H1 (cell line): ENCODE measurements around the gene MPEG1. TPM values are rescaled to one million over a fixed set of nuclear protein-coding genes. Genes with fewer than 3 reads are reported as not detected.

Experiments used
- CTCF ChIA-PET: fragments of 300-600 bp; sonication (Branson Sonifier 250); formaldehyde crosslinking; loops from one replicate; lab custom pipeline; 2021; ENCODE audit not compliant: partially characterized antibody; lab: Charles Lee
- POLR2A ChIA-PET: fragments of 300-600 bp; sonication (Branson Sonifier 250); formaldehyde crosslinking; loops from one replicate; lab custom pipeline; 2021; ENCODE audit warnings: inconsistent platforms; ENCODE audit not compliant: partially characterized antibody; lab: Charles Lee
- DNase-seq, 2 experiments: peaks; one replicate each; pipeline versions ENCODE4 v3.0.0 to v3.0.0-alpha.2; 2010 to 2022; ENCODE audit warnings: low spot score in 2 of 2, low read depth in 1 of 2, mixed read lengths in 1 of 2
- FAIRE-seq: peaks from 2 replicates; lab custom pipeline; 2011; peaks lifted over from hg19 to GRCh38; lab: Jason Lieb, UNC
- H2AFZ ChIP-seq: 2 replicates; pipeline ENCODE4 v1.8.1; 2012; ENCODE audit warnings: low read length, inconsistent platforms
- H2AK5ac ChIP-seq: 2 replicates; pipeline ENCODE4 v1.6.1; 2013; ENCODE audit warnings: low read depth, low read length
- H2BK120ac ChIP-seq: replicated peaks from 2 replicates; pipeline ENCODE3; 2013; ENCODE audit warnings: low read depth, low read length, inconsistent platforms
- H2BK12ac ChIP-seq: 2 replicates; pipeline ENCODE4 v1.6.1; 2013; ENCODE audit warnings: low read depth, low read length
- H2BK15ac ChIP-seq: 2 replicates; pipeline ENCODE4 v1.6.1; 2013; ENCODE audit warnings: low read length
- H2BK20ac ChIP-seq: 2 replicates; pipeline ENCODE4 v1.6.1; 2013; ENCODE audit warnings: low read length
- H2BK5ac ChIP-seq: 2 replicates; pipeline ENCODE4 v1.6.1; 2013; ENCODE audit warnings: low read depth, low read length
- H3K14ac ChIP-seq: 2 replicates; pipeline ENCODE4 v1.6.1; 2013; ENCODE audit warnings: inconsistent platforms; ENCODE audit not compliant: insufficient read length
- H3K18ac ChIP-seq: 2 replicates; pipeline ENCODE4 v1.6.1; 2013; ENCODE audit warnings: low read length; ENCODE audit errors: extremely low read depth
- H3K23ac ChIP-seq: 2 replicates; pipeline ENCODE4 v1.6.1; 2013; ENCODE audit warnings: inconsistent platforms; ENCODE audit not compliant: insufficient read length
- H3K23me2 ChIP-seq: 2 replicates; pipeline ENCODE4 v1.6.1; 2013; ENCODE audit warnings: low read depth, low read length
- H3K27ac ChIP-seq: 2 replicates; pipeline ENCODE4 v1.6.1; 2011; ENCODE audit warnings: low read depth, low read length, inconsistent platforms
- H3K27me3 ChIP-seq, 4 experiments: replicated peaks in 1 of 4; 1 replicate in 1 of 4; 2 replicates in 3 of 4; pipeline versions ENCODE4 v1.6.1 to v1.8.1; 2011 to 2013; ENCODE audit warnings: low read length in 3 of 4, mild to moderate bottlenecking in 3 of 4, inconsistent platforms in 2 of 4, mixed read lengths in 2 of 4, moderate library complexity in 1 of 4; ENCODE audit not compliant: control insufficient read depth in 3 of 4, insufficient read depth in 3 of 4; ENCODE audit errors: extremely low read depth in 1 of 4
- H3K36me3 ChIP-seq, 4 experiments: 2 replicates each; pipeline versions ENCODE4 v1.6.1 to v1.8.1; 2011 to 2013; ENCODE audit warnings: mild to moderate bottlenecking in 4 of 4, low read length in 3 of 4, moderate library complexity in 2 of 4, control low read depth in 1 of 4, inconsistent platforms in 1 of 4; ENCODE audit not compliant: insufficient read depth in 4 of 4, control insufficient read depth in 2 of 4
- H3K4ac ChIP-seq: replicated peaks from 2 replicates; pipeline ENCODE3; 2013; ENCODE audit warnings: low read length, low read depth, mixed read lengths, inconsistent platforms; ENCODE audit not compliant: insufficient read length
- H3K4me1 ChIP-seq, 4 experiments: replicated peaks in 1 of 4; 1 replicate in 1 of 4; 2 replicates in 3 of 4; pipeline versions ENCODE4 v1.6.1 to v1.8.1; 2011 to 2013; ENCODE audit warnings: low read length in 3 of 4, inconsistent platforms in 2 of 4, mixed read lengths in 1 of 4; ENCODE audit not compliant: insufficient read depth in 4 of 4, control insufficient read depth in 3 of 4
- H3K4me2 ChIP-seq, 2 experiments: 2 replicates each; pipeline versions ENCODE4 v1.6.1 to v1.8.1; 2011 to 2013; ENCODE audit warnings: low read depth in 2 of 2, low read length in 2 of 2, control low read depth in 1 of 2, inconsistent platforms in 1 of 2, mild to moderate bottlenecking in 1 of 2; ENCODE audit not compliant: insufficient read depth in 1 of 2
- H3K4me3 ChIP-seq, 4 experiments: fragments of 200-600, 300-600 bp in 1 of 4; sonication (generic), shearing (Covaris generic), sonication (Bioruptor Twin) in 1 of 4; 2 replicates each; pipeline versions ENCODE4 v1.5.1 to v1.8.1; 2011 to 2016; ENCODE audit warnings: low read length in 4 of 4, low read depth in 3 of 4, control low read depth in 2 of 4, inconsistent platforms in 2 of 4, mild to moderate bottlenecking in 2 of 4, mixed read lengths in 1 of 4, moderate library complexity in 1 of 4; ENCODE audit not compliant: insufficient read depth in 2 of 4; ENCODE audit errors: extremely low read depth in 1 of 4
- H3K56ac ChIP-seq: replicated peaks from 2 replicates; pipeline ENCODE3; 2013; ENCODE audit warnings: low read depth, mild to moderate bottlenecking, mixed read lengths, low read length, inconsistent platforms; ENCODE audit not compliant: insufficient read length
- H3K79me1 ChIP-seq: 2 replicates; pipeline ENCODE4 v1.6.1; 2013; ENCODE audit warnings: low read depth, low read length, control low read depth
- H3K79me2 ChIP-seq, 2 experiments: 2 replicates each; pipeline versions ENCODE4 v1.6.1 to v1.8.1; 2012 to 2013; ENCODE audit warnings: low read length in 2 of 2, mild to moderate bottlenecking in 2 of 2, inconsistent platforms in 1 of 2; ENCODE audit not compliant: insufficient read depth in 2 of 2, control insufficient read depth in 1 of 2
- H3K9ac ChIP-seq, 4 experiments: replicated peaks in 1 of 4; 1 replicate in 1 of 4; 2 replicates in 3 of 4; pipeline versions ENCODE4 v1.6.1 to v1.8.1; 2011 to 2013; ENCODE audit warnings: low read depth in 3 of 4, low read length in 3 of 4, control low read depth in 2 of 4, mild to moderate bottlenecking in 2 of 4, moderate library complexity in 2 of 4, inconsistent platforms in 1 of 4; ENCODE audit errors: extremely low read depth in 1 of 4
- H3K9me3 ChIP-seq, 2 experiments: 2 replicates each; pipeline versions ENCODE4 v1.6.1 to v1.8.1; 2012 to 2013; ENCODE audit warnings: mild to moderate bottlenecking in 2 of 2, moderate library complexity in 2 of 2, control low read depth in 1 of 2, inconsistent platforms in 1 of 2, low read depth in 1 of 2, low read length in 1 of 2, mixed read lengths in 1 of 2; ENCODE audit not compliant: insufficient read depth in 2 of 2
- H4K20me1 ChIP-seq, 2 experiments: replicated peaks in 1 of 2; 2 replicates each; pipeline versions ENCODE3 to v1.8.1; 2011 to 2013; ENCODE audit warnings: inconsistent platforms in 2 of 2, low read length in 2 of 2, mild to moderate bottlenecking in 1 of 2; ENCODE audit not compliant: insufficient read depth in 2 of 2, control insufficient read depth in 1 of 2
- H4K5ac ChIP-seq: 2 replicates; pipeline ENCODE4 v1.6.1; 2013; ENCODE audit warnings: low read length, low read depth, mixed read lengths, inconsistent platforms; ENCODE audit not compliant: insufficient read length
- H4K8ac ChIP-seq: 2 replicates; pipeline ENCODE4 v1.8.0; 2013; ENCODE audit warnings: mild to moderate bottlenecking, moderate library complexity, low read length, inconsistent platforms; ENCODE audit not compliant: insufficient read depth; ENCODE audit errors: extremely low read depth
- H4K91ac ChIP-seq: replicated peaks from 2 replicates; pipeline ENCODE3; 2013; ENCODE audit warnings: low read length, mixed read lengths, inconsistent platforms; ENCODE audit not compliant: insufficient read length
- ATF3 ChIP-seq: IDR thresholded peaks from 2 replicates; pipeline ENCODE4 v1.6.1; 2011; ENCODE audit warnings: low read depth, mild to moderate bottlenecking, low read length; ENCODE audit not compliant: insufficient read depth
- BACH1 ChIP-seq: IDR thresholded peaks from 2 replicates; pipeline ENCODE4 v1.6.1; 2012; ENCODE audit warnings: low read length, improper control_type of control experiment
- CBX5 ChIP-seq: fragments of 300-800, 300-1000 bp; sonication (generic); IDR thresholded peaks from 2 replicates; pipeline ENCODE4 v1.7.1; 2016; ENCODE audit warnings: antibody characterized with exemption, low read length, low read depth
- CBX8 ChIP-seq: fragments of 300-800, 300-1000 bp; sonication (generic); IDR thresholded peaks from 2 replicates; pipeline ENCODE4 v1.7.1; 2016; ENCODE audit warnings: low read depth, low read length, borderline replicate concordance
- CHD2 ChIP-seq: IDR thresholded peaks from 2 replicates; pipeline ENCODE4 v1.6.1; 2012; ENCODE audit warnings: low read length, improper control_type of control experiment
- EGR1 ChIP-seq: IDR thresholded peaks from 2 replicates; pipeline ENCODE4 v1.6.1; 2011; ENCODE audit warnings: low read depth, low read length, borderline replicate concordance
- EP300 ChIP-seq, 2 experiments: IDR thresholded peaks; 1 replicate in 1 of 2; 2 replicates in 1 of 2; pipeline ENCODE4 v1.6.1; 2011 to 2012; ENCODE audit warnings: low read depth in 2 of 2, low read length in 2 of 2, mild to moderate bottlenecking in 2 of 2, borderline replicate concordance in 1 of 2, inconsistent platforms in 1 of 2, moderate library complexity in 1 of 2
- KDM1A ChIP-seq: fragments of 200-600, 300-600 bp; sonication (generic); IDR thresholded peaks from 2 replicates; pipeline ENCODE4 v1.7.1; 2016; ENCODE audit warnings: mild to moderate bottlenecking, low read length, borderline replicate concordance
- NRF1 ChIP-seq: IDR thresholded peaks from 2 replicates; pipeline ENCODE4 v1.6.1; 2011; ENCODE audit warnings: mild to moderate bottlenecking, low read depth, low read length, improper control_type of control experiment
- RAD21 ChIP-seq, 2 experiments: IDR thresholded peaks in 1 of 2; conservative IDR thresholded peaks in 1 of 2; 2 replicates each; pipeline ENCODE4 v1.6.1; 2011; ENCODE audit warnings: low read depth in 2 of 2, low read length in 2 of 2, improper control_type of control experiment in 1 of 2, inconsistent platforms in 1 of 2, mild to moderate bottlenecking in 1 of 2, moderate library complexity in 1 of 2
- SIRT6 ChIP-seq: IDR thresholded peaks from one replicate; pipeline ENCODE4 v1.7.1; 2012; ENCODE audit warnings: low read length, inconsistent platforms
- SIX5 ChIP-seq: IDR thresholded peaks from 2 replicates; pipeline ENCODE4 v1.6.1; 2011; ENCODE audit warnings: mild to moderate bottlenecking, low read depth, low read length
- SUZ12 ChIP-seq: fragments of 200-600 bp; sonication (generic); IDR thresholded peaks from 2 replicates; pipeline ENCODE4 v1.6.1; 2012; ENCODE audit warnings: mild to moderate bottlenecking, inconsistent platforms, low read length, moderate library complexity, mixed read lengths
- TCF12 ChIP-seq: IDR thresholded peaks from 2 replicates; pipeline ENCODE4 v1.6.1; 2011; ENCODE audit warnings: low read depth, mild to moderate bottlenecking, low read length
- WGBS, 2 experiments: shearing (Covaris generic) in 1 of 2; methylation state at CpG; one replicate each; pipeline versions ENCODE4 v1.1.6 to v1.1.7; 2013 to 2015; ENCODE audit warnings: low lambda C conversion rate in 2 of 2, mixed read lengths in 2 of 2, inconsistent platforms in 1 of 2, low coverage in 1 of 2, missing lambda C conversion rate in 1 of 2; ENCODE audit not compliant: insufficient replicate concordance in 2 of 2, insufficient coverage in 1 of 2, insufficient read length in 1 of 2; ENCODE audit errors: extremely low coverage in 1 of 2, missing lambda C conversion rate in 1 of 2; 5-methylcytosine and 5-hydroxymethylcytosine counted together
- polyA plus RNA-seq, 7 experiments: library from polyadenylated mRNA; depleted of rRNA in 3 of 7; stranded (reverse) in 5 of 7; unstranded in 2 of 7; fragments of >200 nt in 5 of 7; fragments of 200-250 nt in 2 of 7; gene quantifications; 1 replicate in 5 of 7; 2 replicates in 1 of 7; 4 replicates in 1 of 7; pipeline versions ENCODE4 v1.2.1 to v1.2.3, GENCODE V29; 2011 to 2013; ENCODE audit warnings: missing spikeins in 2 of 7, mixed read lengths in 2 of 7
- total RNA-seq: library from RNA; stranded (reverse); fragmentation: NEBNext Ultra II Directional; extraction: Animal tissue kit (Norgen Biotek cat#: 25700); gene quantifications from 2 replicates; pipeline ENCODE4 v1.2.1, GENCODE V29; 2021

MPEG1 gene
- total and polyA plus RNA-seq, 2 of the 8 experiments (the other 6 are each of a cell fraction or from before 2014, with no cell fraction given) = not detected

GRCh38 chr11:59224351-59224928 is 11.7 kb upstream of the MPEG1 start:
- Histone ChIP-seq H3K4me3 (no peak overlapping the region), H3K79me1 (no peaks in the 10 kb centered on the region), H3K27ac (no peak overlapping the region), H3K4me2 (no peak overlapping the region), H3K79me2 (no peaks in the 10 kb centered on the region), H3K23me2 (no peaks in the 10 kb centered on the region), H3K36me3 (no peaks in the 10 kb centered on the region), H3K27me3 (no peaks in the 10 kb centered on the region), H4K20me1 (no peaks in the 10 kb centered on the region), H3K18ac (no peak overlapping the region), H2AK5ac (no peak overlapping the region), H2AFZ (no peak overlapping the region), H2BK15ac (no peak overlapping the region), H4K5ac (no peak overlapping the region), H2BK120ac (no peak overlapping the region), H3K4me1 (no peaks in the 10 kb centered on the region), H3K9me3 (no peaks in the 10 kb centered on the region; a peak in 1 of 4 replicates), H2BK12ac (no peak overlapping the region), H3K4ac (no peak overlapping the region), H3K56ac (no peak overlapping the region), H3K23ac (no peak overlapping the region), H4K8ac (no peak overlapping the region), H2BK20ac (no peak overlapping the region), H2BK5ac (no peak overlapping the region), H3K9ac (no peak overlapping the region), H3K14ac (no peak overlapping the region), H4K91ac (no peak overlapping the region)
- ChIA-PET POLR2A (no interaction called here), CTCF (interaction anchor here (0.7 to 5.1 kb wide), 8 partner anchors 14 to 1532 kb away, joined by 3 to 25 read pairs (median 4); no protein-coding TSS in a partner anchor)
- FAIRE-seq = no peak
- 81% methylated on average over 4 of the region's 4 CpGs; no CpG with 5 or more reads in 1 of the 2 experiments for WGBS, 2 experiments
- no peak for DNase-seq
- TF ChIP-seq CBX8 (no peak), EGR1 (no peak), CBX5 (no peak), RAD21 (IDR thresholded peaks at IDR 0.05 in 1 of 2, conservative IDR thresholded peaks at IDR 0.05 in 1 of 2; ENCODE audit: low read depth in 2 of 2, low read length in 2 of 2) (no peak), SIRT6 (no peak), EP300 (IDR thresholded peaks at IDR 0.05; ENCODE audit: borderline replicate concordance in 1 of 2, low read depth in 2 of 2, low read length in 2 of 2) (no peak), NRF1 (no peak), ATF3 (no peak), CHD2 (no peak), KDM1A (no peak), TCF12 (no peak), SUZ12 (no peak), BACH1 (no peak), SIX5 (no peak)
